Colonic mucosa (tissue), 4 donors: Measurements from ENCODE around the gene CGB1. TPM values are rescaled to one million over a fixed set of nuclear protein-coding genes. Genes with fewer than 3 reads are reported as not detected.

Experiments used
- DNase-seq: peaks from one replicate; pipeline ENCODE4 v3.0.0-alpha.2; 2020
- H3K27ac ChIP-seq: fragments of 200-600 bp; one replicate; pipeline ENCODE4 v1.8.0; 2021
- H3K27me3 ChIP-seq: fragments of 200-600 bp; one replicate; pipeline ENCODE4 v1.8.0; 2021
- H3K36me3 ChIP-seq: fragments of 200-600 bp; one replicate; pipeline ENCODE4 v1.8.0; 2021
- H3K4me1 ChIP-seq: fragments of 200-600 bp; one replicate; pipeline ENCODE4 v1.8.0; 2021; ENCODE audit warnings: mild to moderate bottlenecking
- H3K4me3 ChIP-seq: fragments of 200-600 bp; one replicate; pipeline ENCODE4 v1.8.0; 2021
- H3K9ac ChIP-seq, 2 donors: one replicate each; pipeline ENCODE4 v1.7.0; 2013; ENCODE audit warnings: control low read depth in 2 of 2, low read depth in 2 of 2, low read length in 2 of 2
- H3K9me3 ChIP-seq: fragments of 200-600 bp; one replicate; pipeline ENCODE4 v1.8.0; 2021
- CTCF ChIP-seq: fragments of 200-600 bp; IDR thresholded peaks from one replicate; pipeline ENCODE4 v1.8.0; 2022; ENCODE audit warnings: antibody characterized with exemption, mild to moderate bottlenecking
- intact Hi-C: fragments of 100-400 bp; cut with DNase I; formaldehyde crosslinking; loops from one replicate; pipeline ENCODE4 v1.14.1; 2022
- total RNA-seq, 2 donors: library from RNA; stranded (reverse); fragmentation: NEBNext Ultra II Directional in 1 of 2; extraction: Animal tissue kit (Norgen Biotek cat#: 25700) in 1 of 2; gene quantifications; one replicate each; pipeline ENCODE4 v1.2.1, GENCODE V29; 2021
- donor health status: healthy.
- donor health status: DM: no; HTN: no; CAD: no.
- donor health status: DM: no; HTN: no; CAD: no.

CGB1 gene
- total RNA-seq, 2 donors from 2014 or later, result not detected

GRCh38 chr19:49070416-49070815 is 33.7 kb upstream of the CGB1 start:
- no peak overlapping the region for H3K27ac ChIP-seq
- H3K4me1 ChIP-seq, result no peaks in the 10 kb centered on the region
- H3K36me3 ChIP-seq, result no peaks in the 10 kb centered on the region
- H3K9ac ChIP-seq, result no peak overlapping the region
- H3K27me3 ChIP-seq, result peaks cover 43% of the 10 kb centered on the region
- TF ChIP-seq CTCF, result no peak
- no peak for DNase-seq
- no peaks in the 10 kb centered on the region for H3K9me3 ChIP-seq
- intact Hi-C loops, result no loop called here
- no peak overlapping the region for H3K4me3 ChIP-seq

GRCh38 chr19:49069026-49069425 is 32.3 kb upstream of the CGB1 start:
- Histone ChIP-seq H3K36me3 (no peaks in the 10 kb centered on the region), H3K27me3 (peaks cover 45% of the 10 kb centered on the region), H3K4me1 (no peaks in the 10 kb centered on the region), H3K4me3 (no peak overlapping the region), H3K9me3 (no peaks in the 10 kb centered on the region), H3K27ac (no peak overlapping the region), H3K9ac (no peak overlapping the region)
- TF ChIP-seq CTCF, result no peak
- DNase-seq, result no peak
- intact Hi-C loops, result no loop called here

GRCh38 chr19:49067554-49067953 is 30.9 kb upstream of the CGB1 start:
- Histone ChIP-seq H3K27ac (no peak overlapping the region), H3K4me3 (no peak overlapping the region), H3K4me1 (no peaks in the 10 kb centered on the region), H3K27me3 (peaks cover 31% of the 10 kb centered on the region), H3K9ac (no peak overlapping the region), H3K36me3 (no peaks in the 10 kb centered on the region), H3K9me3 (no peaks in the 10 kb centered on the region)
- no peak for TF ChIP-seq CTCF
- DNase-seq, result no peak
- intact Hi-C loops, result no loop called here

- Histone ChIP-seq H3K4me1 (no peaks in the 10 kb centered on the region), H3K27me3 (peaks cover 19% of the 10 kb centered on the region), H3K9ac (no peak overlapping the region), H3K27ac (no peak overlapping the region), H3K4me3 (no peak overlapping the region), H3K9me3 (no peaks in the 10 kb centered on the region), H3K36me3 (no peaks in the 10 kb centered on the region)
- intact Hi-C loops, result no loop called here
- no peak for DNase-seq
- no peak for TF ChIP-seq CTCF
Measured at GRCh38 chr19:49065905-49066512, 29.3 kb upstream of the CGB1 start.

GRCh38 chr19:49064768-49065611 is 28.3 kb upstream of the CGB1 start, which contains the start of gene NTF4:
TSS of gene NTF4 (minus strand) at chr19:49064818. CDS start at chr19:49061997, 2,821 bp downstream.
- no peak within 1 kb of the TSS for H3K9ac ChIP-seq
- peak; percentile 20 for DNase-seq

More at GRCh38 chr19:49064768-49065611, 28.3 kb upstream of the CGB1 start, which contains the start of gene NTF4:
- Histone ChIP-seq H3K4me1 (no peaks in the 10 kb centered on the region), H3K27ac (no peak within 1 kb of the TSS), H3K27me3 (peaks cover 13% of the 10 kb centered on the region), H3K36me3 (no peaks in the 10 kb centered on the region), H3K9me3 (no peaks in the 10 kb centered on the region), H3K4me3 (peak within 1 kb of the TSS; percentile 8)
- TF ChIP-seq CTCF, result no peak
- intact Hi-C loops, result no loop called here
